Left lobe of liver (tissue), 2 donors: Measurements from ENCODE around the gene SYP. TPM values are rescaled to one million over a fixed set of nuclear protein-coding genes. Genes with fewer than 3 reads are reported as not detected.

Experiments used
- ATAC-seq: fragments of 200-7000 bp; cut with Tn5 transposase; one replicate; pipeline ENCODE4 v1.9.1; 2020; ENCODE audit warnings: mild to moderate bottlenecking, moderate library complexity
- DNase-seq: peaks from one replicate; pipeline ENCODE4 v3.0.0-alpha.2; 2020; ENCODE audit warnings: low spot score
- total RNA-seq: library from RNA; stranded (reverse); gene quantifications from one replicate; pipeline ENCODE4 v1.2.1, GENCODE V29; 2021
- donor health status: DM: no; HTN: no; CAD: no; lungs with moderate emphysema.
- donor health status: DM: no; HTN: yes; CAD: no.

SYP gene
- total RNA-seq, result 0.10 TPM

GRCh38 chrX:49199906-49200771, at the start of gene SYP:
TSS of gene SYP (minus strand) at chrX:49200193. CDS start at chrX:49200186, 7 bp downstream.
- DNase-seq, result peak; percentile 86
- ATAC-seq, result peak; percentile 99

- DNase-seq (no peak), ATAC-seq (no peak)
Observed at GRCh38 chrX:49249616-49250015, 49.6 kb upstream of the SYP start.

- DNase-seq (no peak), ATAC-seq (no peak)
Observed at GRCh38 chrX:49249071-49249470, 49.1 kb upstream of the SYP start.

- DNase-seq (no peak), ATAC-seq (no peak)
Observed at GRCh38 chrX:49247916-49248811, 48.2 kb upstream of the SYP start.

- ATAC-seq (no peak), DNase-seq (no peak)
Observed at GRCh38 chrX:49247346-49247745, 47.4 kb upstream of the SYP start.

GRCh38 chrX:49246541-49246940, 46.5 kb upstream of the SYP start:
- ATAC-seq, result no peak
- no peak for DNase-seq

GRCh38 chrX:49244207-49244606, 44.2 kb upstream of the SYP start:
- ATAC-seq, result no peak
- DNase-seq, result no peak

GRCh38 chrX:49243166-49243565, 43.2 kb upstream of the SYP start:
- no peak for DNase-seq
- no peak for ATAC-seq

GRCh38 chrX:49242545-49243066, 42.6 kb upstream of the SYP start:
- no peak for ATAC-seq
- no peak for DNase-seq

GRCh38 chrX:49238735-49239134, 38.7 kb upstream of the SYP start:
- peak; percentile 80 for ATAC-seq
- DNase-seq, result no peak

GRCh38 chrX:49237060-49237459, 37.1 kb upstream of the SYP start:
- no peak for ATAC-seq

GRCh38 chrX:49233887-49234555, 34.0 kb upstream of the SYP start:
- DNase-seq, result no peak

More at GRCh38 chrX:49237060-49237459, 37.1 kb upstream of the SYP start:
- no peak for DNase-seq

GRCh38 chrX:49233176-49233575, 33.2 kb upstream of the SYP start, which contains the start of gene CACNA1F:
TSS of gene CACNA1F (minus strand) at chrX:49233340. CDS start at chrX:49233309, 31 bp downstream.
- ATAC-seq, result no peak
- no peak for DNase-seq

More at GRCh38 chrX:49233887-49234555, 34.0 kb upstream of the SYP start:
- no peak for ATAC-seq

- no peak for DNase-seq
- ATAC-seq, result no peak
Observed at GRCh38 chrX:49232525-49232924, 32.5 kb upstream of the SYP start.

- no peak for DNase-seq
- no peak for ATAC-seq
Observed at GRCh38 chrX:49231333-49232000, 31.5 kb upstream of the SYP start.

- peak; percentile 41 for ATAC-seq
Observed at GRCh38 chrX:49230500-49231232, 30.7 kb upstream of the SYP start.

GRCh38 chrX:49228185-49228584, 28.2 kb upstream of the SYP start:
- DNase-seq (no peak), ATAC-seq (no peak)

More at GRCh38 chrX:49230500-49231232, 30.7 kb upstream of the SYP start:
- peak; percentile 46 for DNase-seq

GRCh38 chrX:49227726-49228125, 27.7 kb upstream of the SYP start:
- ATAC-seq (no peak), DNase-seq (no peak)

- ATAC-seq, result no peak
- DNase-seq, result no peak
Observed at GRCh38 chrX:49226946-49227345, 27.0 kb upstream of the SYP start.
